DMS79 treated with DMSO at 0.1 percent for 48 hours (cell line): Measurements from ENCODE around the gene IRF5.
"Not testable (repeated sequence)": the region's sequence is repeated elsewhere in the genome, so short reads cannot be mapped to it uniquely, and the experiment has no call there.

Experiments used
- DNase-seq: peaks from one replicate; lab custom pipeline; 2025; lab: John Stamatoyannopoulos, UW

Gene IRF5

DNA sequence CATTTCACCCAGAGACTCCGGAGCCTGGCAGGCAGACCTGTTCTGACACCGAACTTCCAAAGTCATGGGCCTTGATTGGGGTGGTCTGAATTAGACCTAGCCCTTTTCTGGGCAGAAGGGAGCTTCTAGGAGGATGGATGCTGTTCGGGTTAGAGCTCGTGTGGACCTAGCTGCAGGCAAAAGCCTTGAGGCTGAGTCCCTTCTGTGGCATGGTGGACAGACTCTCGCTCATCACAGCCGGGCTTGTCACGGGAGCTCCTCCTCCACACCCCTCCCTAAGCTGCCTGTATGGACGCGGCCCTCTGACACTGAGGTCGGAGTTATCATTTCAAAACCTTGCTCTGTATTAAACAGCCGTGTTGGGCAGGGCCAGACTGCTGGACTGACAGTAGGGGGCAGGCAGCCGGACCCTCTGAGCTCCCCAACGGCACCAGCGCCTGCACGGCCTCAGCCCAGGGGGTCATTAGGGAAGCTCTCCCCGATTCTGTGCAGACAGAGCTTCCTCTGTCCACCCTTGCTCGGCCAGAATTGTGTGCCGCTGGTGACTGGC, 2.2 kb downstream of the IRF5 start:
- no peak for DNase-seq

DNA sequence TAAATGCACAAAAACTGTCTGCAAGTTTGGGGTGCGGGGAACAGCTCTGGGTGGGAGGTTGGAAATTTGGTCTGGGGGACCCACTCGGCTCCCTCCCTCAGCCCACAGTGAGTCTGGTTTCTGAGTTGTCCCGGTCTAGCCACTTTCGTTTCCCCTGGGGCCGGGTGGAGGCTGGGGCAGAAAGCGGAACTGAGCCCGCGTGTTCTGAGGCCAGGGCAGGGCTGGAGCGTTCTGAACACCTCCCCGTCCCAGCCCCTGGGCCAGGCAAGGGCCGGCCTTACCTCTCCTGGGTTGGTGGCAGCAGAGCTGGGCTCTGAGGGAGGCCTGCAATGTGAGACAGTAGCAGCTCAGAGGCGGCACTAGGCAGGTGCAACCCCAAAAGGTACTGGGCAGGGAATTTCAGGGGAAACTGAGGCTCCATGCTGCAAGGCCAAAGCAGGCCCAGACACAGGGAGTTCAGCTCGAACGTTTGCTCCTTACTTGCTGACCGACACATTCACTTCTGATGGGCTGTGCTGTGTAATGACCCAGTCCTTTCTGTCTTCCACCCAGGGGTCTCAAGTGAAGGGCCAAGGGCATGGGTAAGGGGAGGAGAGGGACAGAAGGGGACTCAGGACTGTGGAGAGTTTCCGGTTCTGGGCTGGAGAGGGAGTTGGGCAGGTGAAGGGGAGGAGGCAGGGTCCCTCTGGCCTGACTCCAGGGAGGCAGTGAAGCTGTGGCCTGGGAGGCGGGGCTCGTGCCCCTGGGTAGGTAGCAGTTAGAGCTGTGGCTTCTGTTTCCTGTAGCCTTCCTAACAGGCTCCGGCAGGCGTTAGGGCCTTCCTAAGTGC, 3.0 kb downstream of the IRF5 start:
- no peak for DNase-seq

DNA sequence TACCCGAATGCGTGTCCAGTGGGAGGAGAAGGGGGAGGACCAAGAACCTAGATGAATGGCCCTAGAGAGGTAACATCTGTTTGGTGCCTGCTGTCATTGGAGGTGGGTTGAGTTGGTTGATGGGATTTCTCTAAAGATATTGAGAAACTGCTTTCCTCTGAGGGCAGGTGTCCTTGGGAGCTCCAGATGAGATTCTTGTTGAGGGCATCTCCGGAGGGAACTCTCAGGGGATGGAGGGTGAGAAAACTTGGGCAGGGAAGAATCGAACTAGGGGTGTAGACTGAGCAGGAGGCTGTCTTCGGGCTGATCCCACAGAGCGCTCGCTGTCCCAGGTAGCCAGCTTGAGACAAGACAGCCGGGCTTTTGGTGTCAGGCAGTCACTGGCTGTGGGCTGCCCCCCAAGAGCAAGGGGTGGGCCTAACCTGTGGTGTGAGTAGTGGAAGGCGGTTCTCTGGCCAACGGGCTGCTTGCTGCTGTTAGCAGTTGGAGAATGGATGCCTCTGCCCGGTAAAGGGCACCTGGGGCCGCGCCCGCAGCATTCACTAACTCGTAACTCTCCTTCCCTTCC, 3.7 kb downstream of the IRF5 start:
- DNase-seq: no peak

DNA sequence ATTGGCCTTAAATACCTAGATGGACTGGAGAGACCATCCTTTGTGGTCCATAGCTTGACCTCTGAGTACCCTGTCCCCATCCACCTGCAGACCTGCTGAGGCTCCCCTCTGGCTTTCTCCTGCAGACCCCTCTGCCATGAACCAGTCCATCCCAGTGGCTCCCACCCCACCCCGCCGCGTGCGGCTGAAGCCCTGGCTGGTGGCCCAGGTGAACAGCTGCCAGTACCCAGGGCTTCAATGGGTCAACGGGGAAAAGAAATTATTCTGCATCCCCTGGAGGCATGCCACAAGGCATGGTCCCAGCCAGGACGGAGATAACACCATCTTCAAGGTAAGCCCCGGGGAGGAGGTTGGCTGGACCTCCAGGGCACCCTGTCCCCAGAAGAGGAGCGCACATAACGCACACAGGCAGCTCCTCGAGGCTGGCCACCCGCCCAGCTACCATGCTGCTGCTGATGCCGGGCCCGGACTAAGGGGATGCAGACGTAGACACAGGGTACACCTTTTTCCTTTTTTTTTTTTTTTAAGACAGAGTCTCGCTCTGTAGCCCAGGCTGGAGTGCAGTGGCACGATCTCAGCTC, 4.3 kb downstream of the IRF5 start:
- no peak for DNase-seq

DNA sequence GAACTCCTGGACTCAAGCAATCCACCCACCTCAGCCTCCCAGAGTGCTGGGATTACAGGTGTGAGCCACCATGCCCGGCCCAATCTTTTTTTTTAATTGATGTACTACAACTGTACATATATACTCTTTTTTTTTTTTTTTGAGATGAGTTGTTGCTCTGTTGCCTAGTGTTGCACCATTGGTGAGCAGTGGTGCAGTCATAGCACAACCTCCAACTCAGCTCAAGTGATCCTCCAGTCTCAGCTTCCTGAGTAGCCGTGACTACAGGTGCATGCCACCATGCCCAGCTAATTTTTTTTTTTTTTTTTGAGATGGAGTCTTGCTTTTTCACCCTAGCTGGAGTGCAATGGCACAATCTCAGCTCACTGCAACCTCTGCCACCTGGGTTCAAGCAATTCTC, 5.5 kb downstream of the IRF5 start:
- DNase-seq: not testable (repeated sequence)

DNA sequence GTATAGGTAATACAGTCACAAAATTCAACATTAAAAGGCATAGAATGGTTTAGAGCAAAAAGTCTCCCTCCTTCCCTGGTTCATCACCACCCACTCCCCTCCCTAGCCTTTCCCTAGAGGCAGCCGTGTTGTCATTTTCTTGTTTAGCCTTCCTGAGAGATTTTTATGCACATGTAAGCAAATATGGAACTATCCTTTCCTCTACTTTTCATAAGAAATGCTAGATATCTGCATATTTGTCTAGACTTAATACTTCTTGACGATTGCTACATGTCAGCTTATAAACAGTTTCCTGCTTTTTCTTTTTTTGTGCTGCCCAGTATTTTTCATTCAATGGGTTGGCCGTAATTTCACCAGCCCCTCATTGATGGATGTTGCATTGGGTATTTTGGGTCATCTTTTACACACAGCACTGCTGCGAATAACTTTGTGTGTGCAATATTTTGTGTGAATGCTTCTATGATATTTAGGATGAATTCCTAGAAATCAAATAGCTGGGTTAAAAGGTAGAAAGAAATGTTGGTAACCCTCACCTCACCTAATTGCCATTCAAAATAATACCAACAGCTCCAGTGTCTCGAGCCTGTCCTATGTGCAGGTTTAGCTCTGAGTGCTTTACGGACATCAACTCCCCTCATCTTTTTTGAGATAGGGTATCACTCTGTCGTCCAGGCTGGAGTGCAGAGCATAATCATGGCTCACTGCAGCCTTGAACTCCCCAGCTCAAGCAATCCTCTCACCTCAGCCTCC, 6.9 kb downstream of the IRF5 start:
- no peak for DNase-seq

DNA sequence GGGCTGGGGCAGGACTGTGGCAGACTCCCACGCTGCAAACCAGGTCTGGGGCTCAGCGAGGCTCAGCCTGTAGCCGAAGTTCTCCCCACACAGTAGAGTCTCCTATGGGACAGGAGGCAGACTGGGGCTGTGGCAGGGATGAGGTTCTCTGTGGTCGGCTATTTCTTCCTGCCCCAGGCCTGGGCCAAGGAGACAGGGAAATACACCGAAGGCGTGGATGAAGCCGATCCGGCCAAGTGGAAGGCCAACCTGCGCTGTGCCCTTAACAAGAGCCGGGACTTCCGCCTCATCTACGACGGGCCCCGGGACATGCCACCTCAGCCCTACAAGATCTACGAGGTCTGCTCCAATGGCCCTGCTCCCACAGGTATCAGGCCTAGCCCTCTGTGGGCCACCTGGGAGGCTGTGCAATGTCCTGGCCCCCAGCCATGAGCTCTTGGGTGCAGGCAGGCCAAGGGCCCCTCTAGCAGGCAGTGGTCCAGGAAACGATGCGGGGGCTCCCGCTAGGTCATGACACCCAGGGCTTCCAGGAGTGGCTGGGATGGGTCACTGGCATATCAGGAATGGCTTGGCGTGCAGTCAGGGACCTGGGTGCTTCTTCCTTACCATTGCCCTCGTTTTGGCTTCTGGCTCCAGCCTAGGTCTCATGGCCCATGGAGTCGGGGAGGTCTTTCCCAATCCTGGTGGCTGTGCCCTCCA, 8.1 kb downstream of the IRF5 start:
- DNase-seq: no peak

DNA sequence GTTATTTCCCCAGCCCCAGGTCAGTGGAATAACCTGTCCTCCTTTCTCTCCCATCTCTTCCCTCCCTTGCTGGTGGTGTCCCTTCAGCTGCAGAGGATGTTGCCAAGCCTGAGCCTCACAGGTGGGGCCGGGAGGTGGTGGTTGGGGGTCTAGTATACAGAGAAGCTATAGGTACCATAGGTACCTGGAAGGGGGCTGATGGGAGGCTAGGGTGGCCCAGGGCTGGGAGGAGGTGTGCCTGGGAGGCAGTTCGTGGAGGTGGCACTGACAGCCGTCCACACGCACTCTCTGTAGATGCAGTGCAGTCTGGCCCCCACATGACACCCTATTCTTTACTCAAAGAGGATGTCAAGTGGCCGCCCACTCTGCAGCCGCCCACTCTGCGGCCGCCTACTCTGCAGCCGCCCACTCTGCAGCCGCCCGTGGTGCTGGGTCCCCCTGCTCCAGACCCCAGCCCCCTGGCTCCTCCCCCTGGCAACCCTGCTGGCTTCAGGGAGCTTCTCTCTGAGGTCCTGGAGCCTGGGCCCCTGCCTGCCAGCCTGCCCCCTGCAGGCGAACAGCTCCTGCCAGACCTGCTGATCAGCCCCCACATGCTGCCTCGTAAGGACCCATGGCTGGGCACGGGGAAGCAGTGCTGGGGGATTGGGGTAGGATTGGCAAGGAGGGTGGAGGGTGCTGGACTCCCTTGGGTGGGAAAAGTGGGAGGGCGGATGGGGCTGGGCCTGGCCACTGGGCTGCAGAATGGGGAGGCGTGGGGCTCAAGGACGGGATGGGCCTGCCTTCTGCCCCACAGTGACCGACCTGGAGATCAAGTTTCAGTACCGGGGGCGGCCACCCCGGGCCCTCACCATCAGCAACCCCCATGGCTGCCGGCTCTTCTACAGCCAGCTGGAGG, 9.5 kb downstream of the IRF5 start:
- DNase-seq: no peak

DNA sequence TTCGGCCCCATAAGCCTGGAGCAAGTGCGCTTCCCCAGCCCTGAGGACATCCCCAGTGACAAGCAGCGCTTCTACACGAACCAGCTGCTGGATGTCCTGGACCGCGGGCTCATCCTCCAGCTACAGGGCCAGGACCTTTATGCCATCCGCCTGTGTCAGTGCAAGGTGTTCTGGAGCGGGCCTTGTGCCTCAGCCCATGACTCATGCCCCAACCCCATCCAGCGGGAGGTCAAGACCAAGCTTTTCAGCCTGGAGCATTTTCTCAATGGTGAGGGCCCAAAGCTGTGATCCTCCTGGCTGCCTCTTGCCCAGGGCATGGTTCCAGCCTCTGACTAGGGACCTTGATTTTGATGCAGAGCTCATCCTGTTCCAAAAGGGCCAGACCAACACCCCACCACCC, 10.1 kb downstream of the IRF5 start:
- no peak for DNase-seq

DNA sequence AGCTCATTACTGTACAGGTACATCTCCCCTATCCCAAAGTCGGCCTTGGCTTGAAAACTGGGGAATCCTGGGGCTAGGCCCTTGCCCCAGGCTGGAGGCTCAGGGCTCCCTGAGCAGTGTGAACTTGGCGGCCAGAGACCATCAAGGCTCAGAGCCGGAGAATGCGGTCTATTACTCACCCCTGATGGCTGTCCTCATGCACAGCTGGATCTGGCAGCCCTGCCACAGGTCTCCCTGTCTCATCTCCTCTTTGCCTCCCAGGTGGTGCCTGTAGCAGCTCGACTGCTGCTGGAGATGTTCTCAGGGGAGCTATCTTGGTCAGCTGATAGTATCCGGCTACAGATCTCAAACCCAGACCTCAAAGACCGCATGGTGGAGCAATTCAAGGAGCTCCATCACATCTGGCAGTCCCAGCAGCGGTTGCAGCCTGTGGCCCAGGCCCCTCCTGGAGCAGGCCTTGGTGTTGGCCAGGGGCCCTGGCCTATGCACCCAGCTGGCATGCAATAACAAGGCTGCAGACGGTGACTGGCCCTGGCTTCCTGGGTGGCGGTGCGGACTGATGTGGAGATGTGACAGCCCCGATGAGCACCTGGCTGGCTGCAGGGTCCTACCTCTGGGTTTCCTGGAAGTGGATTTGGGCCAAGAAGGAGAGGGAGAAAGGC, 10.7 kb downstream of the IRF5 start:
- DNase-seq: no peak

DNA sequence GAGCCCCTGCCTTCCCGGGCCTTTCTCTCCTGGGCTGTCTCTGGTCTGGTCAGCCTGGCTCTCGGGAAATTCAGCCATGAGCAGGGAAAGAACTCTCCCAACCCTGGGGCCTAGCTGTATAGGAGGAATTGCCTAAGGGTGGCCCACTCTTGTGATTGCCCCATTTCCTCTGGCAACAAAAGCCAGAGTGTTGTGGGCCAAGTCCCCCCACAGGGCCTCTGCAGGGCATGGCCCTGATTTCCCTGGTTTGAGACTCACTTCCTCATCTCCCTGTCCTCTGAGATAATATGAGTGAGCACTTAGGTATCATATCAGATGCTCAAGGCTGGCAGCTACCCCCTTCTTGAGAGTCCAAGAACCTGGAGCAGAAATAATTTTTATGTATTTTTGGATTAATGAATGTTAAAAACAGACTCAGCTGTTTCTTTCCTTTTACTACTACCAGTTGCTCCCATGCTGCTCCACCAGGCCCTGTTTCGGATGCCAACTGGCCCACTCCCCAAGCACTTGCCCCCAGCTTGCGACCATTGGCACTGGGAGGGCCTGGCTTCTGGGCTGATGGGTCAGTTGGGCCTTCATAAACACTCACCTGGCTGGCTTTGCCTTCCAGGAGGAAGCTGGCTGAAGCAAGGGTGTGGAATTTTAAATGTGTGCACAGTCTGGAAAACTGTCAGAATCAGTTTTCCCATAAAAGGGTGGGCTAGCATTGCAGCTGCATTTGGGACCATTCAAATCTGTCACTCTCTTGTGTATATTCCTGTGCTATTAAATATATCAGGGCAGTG, 11.4 kb downstream of the IRF5 start:
- no peak for DNase-seq

DNA sequence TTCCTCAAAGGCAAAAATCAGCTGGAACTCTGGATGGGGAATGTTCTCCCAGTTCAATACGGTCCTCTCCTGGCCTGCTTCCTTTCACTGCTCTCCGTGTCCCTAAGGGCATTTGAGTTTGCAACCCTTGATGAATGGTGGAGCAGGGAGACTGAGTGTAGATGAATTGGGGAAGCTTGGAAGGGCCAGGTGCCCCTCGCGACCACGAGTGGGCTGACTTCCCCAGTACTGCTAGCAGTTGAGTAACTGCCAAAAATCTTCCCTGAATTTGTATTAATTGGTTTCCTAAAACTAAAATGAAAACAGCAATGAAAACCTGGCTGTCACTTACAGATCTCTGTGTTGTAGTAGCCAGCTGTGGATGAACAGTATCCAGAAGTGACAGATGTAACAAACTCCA, 13.6 kb downstream of the IRF5 start:
- DNase-seq: no peak

DNA sequence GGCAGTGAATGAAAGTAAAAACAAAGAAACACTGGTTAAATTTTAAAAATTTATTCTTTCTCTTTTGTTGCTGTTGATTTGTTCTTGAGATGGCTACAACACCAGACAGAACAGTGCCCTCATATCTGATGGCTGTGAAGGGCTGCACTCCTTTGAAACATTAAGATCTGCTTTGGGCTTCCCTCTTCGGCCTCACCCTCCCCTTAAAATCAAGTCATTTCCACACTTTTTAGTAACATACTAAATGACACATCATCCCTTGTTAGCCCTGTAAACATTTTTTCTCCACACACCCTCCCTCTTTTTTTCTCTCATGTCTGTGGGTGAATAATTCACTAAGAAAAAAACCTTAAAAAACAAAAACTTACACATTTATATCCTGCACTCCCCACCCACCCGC, 16.4 kb downstream of the IRF5 start:
- DNase-seq: no peak

DNA sequence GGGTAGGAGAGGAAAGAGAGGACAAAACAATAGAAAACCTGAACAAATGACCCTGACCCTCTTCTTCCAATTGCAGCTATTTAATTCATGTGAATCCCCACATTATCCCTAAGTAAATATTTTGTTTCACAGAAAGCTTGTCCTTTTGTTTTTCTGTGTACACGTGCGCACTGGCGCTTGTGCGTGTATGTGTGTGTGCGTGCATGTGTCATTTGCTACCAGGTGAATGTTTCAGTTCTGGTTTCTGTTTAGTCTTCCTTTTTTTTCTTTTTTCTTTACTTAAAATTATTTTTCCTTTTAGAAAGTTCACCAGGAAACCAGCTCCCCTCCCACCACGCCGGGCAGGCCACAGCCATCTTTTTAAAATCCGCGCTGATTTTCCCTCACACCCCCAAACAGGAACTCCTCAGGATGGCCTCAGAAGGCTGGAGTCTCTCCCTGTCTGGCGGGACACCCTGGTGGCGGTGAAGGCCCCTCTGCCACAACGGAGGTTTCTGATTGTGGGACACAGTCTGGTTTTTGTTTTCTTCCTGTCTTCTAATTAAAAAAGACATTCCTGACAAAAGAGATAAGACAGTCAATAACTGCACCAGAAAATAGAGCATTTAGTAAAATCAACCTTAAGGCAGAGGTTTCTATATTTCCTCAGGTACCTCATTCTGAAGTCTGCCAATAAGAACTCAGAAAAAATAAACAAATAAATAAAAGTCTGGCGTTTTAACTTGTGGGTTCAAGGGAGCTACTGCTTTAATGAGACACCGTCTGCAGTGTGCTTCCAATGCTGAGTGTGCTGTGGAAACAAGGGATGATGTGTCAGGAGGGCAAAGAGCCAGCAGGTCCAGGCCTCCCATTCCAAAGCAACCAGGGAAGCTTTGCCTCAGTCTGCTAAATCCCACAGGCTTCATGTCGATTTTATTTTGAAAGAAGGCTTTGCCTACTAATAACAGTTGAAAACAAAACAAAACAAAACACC, 17.4 kb downstream of the IRF5 start:
- no peak for DNase-seq

DNA sequence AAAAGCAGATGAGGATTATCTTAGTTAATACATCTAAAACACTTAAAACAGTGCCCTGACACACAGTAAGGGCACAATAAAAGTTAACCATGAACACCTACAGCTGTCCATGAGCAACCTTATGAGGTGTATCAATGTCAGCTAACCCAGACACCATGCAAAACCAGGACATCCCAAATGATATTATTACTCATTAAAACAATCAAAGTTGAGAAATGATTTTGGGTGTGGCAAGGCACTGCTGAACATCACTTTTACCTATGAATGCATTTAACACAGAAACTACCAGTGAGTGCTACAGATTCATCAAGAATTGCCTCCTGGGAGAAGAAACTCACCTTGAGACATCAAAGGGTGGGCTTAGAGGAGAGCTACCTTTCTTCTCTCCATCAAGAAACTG, 18.3 kb downstream of the IRF5 start:
- DNase-seq: no peak

DNA sequence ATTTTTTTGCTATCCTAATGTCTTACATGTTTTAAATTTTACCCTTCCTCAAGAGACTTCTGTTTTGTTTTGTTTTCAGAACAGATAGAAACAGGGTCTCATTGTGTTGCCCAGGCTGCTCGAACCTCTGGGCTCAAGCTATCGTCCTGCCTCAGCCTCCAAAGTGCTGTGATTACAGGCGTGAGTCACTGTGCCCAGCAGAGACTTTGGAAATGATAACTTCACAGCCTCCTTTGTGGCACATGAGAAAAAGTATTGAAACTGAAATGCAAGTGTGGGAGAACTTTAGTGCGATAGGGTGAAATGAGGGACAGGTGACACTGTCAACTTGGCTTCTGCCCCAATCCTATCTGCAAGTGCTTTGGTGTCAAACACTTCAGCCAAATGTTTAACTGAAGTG, 21.6 kb downstream of the IRF5 start:
- DNase-seq: no peak

DNA sequence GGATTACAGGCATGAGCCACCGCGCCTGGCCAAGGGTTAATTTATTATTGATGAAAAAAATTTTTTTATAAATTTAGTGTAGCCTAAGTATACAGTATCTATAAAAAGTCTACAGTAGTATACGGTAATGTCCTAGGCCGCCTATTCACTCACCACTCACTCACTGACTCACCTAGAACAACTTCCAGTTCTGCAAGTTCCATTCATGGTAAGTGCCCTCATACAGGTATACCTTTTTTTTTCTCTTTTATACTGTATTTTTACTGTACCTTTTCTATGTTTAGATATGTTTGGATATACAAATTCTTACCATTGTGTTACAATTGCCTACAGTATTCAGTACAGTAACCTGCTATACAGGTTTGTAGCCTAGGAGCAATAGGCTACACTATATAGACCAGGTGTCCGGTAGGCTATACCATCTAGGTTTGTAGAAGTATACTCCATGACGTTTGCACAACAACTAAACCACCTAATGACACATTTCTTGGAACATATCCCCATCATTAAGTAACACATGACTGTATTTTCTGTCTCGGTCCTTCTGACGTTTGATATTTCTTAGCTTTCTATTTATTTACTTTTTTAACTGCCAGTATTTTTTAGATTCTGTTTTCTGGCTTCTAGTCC, 23.4 kb downstream of the IRF5 start:
- no peak for DNase-seq

DNA sequence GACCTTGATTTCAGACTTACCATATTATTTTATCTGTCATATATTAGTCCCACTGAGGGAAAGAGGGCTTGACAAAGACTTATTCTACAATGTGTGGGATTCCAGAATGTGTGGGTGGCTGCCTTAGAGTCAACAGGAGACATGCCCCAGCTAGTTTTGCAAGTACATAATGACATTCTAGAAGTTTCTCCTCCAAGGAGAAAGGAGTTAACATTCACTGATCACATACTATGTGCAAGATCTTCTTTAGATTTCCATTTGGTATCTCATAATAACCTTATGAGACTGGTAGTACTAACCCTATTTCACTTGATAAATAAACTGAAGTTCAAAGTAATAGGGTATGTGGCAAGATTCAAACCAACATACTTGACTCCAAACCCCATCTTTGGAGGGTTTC, 25.2 kb downstream of the IRF5 start:
- no peak for DNase-seq
